GM12873 (cell line): ENCODE data around the gene SPATA20.

Experiments
- TF ChIP-seq, protein P1 (sequence below): IDR thresholded peaks from 2 replicates; pipeline ENCODE4 v1.5.1; 2012; ENCODE audit warnings: low read depth, mild to moderate bottlenecking, moderate library complexity, low read length, control low read depth; ENCODE audit not compliant: insufficient read depth; ENCODE audit errors: missing control alignments

Gene SPATA20

DNA sequence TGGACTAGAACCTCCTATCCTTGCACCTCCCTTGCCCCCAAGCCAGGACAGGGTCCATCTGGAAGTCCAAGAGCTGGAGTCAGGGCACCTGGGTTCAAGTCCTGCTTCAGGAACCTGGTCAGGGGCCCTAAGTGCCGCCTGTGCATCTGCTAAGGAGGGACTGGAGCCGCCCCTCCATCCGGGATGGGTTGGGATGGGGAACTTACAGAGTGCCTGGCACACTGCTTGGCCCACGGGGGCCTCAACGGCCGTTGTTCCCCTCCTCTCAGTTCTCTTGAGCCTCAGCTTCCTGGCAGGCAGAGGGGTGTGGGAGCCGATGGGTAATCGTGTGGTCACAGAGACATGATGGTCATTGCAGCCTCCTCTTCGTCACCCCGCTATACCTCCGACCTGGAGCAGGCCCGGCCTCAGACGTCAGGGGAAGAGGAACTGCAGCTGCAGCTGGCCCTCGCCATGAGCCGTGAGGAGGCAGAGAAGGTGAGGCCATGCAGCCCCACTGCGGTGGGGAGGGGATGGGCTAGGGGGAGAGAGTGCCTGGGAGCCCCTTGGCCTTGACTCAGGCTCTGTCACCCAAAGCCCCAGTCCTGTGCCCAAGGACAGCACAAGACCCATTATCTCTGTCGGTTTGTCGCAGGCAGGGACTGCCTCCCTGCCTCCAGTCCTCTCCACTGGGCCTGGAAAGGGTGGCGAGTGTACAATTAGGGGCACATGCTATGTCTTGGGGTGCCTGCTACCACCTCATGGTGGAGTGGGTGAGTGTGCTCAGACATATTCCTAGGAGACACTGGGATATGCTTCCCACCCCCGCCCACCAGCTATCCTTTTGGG, 9.0 kb upstream of the SPATA20 start:
- TF ChIP-seq, protein P1, sequence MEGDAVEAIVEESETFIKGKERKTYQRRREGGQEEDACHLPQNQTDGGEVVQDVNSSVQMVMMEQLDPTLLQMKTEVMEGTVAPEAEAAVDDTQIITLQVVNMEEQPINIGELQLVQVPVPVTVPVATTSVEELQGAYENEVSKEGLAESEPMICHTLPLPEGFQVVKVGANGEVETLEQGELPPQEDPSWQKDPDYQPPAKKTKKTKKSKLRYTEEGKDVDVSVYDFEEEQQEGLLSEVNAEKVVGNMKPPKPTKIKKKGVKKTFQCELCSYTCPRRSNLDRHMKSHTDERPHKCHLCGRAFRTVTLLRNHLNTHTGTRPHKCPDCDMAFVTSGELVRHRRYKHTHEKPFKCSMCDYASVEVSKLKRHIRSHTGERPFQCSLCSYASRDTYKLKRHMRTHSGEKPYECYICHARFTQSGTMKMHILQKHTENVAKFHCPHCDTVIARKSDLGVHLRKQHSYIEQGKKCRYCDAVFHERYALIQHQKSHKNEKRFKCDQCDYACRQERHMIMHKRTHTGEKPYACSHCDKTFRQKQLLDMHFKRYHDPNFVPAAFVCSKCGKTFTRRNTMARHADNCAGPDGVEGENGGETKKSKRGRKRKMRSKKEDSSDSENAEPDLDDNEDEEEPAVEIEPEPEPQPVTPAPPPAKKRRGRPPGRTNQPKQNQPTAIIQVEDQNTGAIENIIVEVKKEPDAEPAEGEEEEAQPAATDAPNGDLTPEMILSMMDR: no peak

DNA sequence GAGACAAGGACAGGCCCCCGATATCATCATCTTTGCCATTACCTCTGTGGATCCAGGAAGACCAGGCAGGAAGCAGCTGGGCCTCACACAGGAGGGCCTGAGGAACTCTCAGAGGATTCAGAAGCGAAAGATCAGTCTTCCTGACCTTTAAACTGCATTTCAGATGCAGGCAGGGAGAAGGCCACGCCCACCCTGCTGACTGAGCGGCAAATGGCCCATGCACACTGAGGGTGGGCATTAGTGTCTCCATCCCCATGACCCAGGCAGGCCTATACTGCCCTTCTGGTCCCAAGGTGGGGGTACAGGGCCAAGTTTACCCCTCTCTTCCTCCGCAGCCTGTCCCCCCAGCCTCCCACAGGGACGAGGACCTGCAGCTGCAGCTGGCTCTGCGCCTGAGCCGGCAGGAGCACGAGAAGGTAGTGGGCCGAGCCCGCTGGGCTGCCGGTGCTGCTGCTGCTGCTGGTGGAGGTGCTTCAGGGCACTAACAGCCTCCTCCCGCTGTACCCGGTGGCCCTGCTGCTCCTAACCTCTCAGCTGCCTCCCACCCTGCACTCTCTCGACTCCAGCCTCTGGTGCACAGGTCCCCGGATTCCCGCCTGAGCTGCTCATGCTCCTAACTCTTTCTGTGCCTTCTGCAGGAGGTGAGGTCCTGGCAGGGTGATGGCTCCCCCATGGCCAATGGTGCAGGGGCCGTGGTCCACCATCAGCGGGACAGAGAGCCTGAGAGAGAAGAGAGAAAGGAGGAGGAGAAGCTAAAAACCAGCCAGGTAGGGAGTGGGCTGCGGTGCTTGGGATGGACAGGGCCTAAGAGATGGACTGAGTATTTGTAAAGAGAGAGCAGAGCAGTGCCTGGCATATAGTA, 8.2 kb upstream of the SPATA20 start:
- TF ChIP-seq, protein P1: no peak

GRCh38 chr17:50539762-50540559, 7.0 kb upstream of the SPATA20 start:
- TF ChIP-seq, protein P1: no peak

DNA sequence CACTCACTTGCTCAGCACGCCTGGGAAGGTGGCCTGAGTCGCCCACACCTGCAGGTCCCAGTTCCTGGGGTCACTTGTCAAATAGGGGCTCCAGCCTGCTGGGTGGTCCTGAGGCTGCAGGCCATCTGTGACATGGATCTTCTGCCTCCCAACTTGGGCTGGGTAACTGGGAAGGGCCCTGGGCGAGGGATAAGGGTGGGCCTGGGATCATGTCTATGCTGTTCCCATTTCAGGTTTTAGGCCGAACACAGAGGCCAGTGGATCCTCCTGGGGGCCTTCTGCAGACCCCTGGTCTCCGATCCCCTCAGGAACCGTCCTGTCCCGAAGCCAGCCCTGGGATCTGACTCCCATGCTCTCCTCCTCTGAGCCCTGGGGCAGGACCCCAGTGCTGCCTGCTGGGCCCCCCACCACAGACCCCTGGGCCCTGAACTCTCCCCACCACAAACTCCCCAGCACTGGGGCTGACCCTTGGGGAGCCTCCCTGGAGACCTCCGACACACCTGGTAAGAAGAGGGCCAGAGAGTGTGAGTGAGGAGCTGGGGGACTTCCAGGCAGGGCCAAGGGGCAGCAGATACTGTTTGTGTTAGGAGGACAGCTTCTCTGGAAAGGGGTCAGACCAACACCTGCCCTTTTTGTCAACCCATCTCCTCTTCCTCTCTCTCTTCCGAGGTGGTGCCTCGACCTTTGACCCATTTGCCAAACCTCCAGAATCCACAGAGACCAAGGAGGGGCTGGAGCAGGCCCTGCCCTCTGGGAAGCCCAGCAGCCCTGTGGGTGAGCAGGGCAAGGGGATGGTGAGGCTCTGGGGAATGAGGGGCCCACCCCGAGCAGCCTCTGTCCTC, 6.2 kb upstream of the SPATA20 start:
- TF ChIP-seq, protein P1: no peak

- TF ChIP-seq, protein P1: no peak
Observed at GRCh38 chr17:50541402-50541715, 5.6 kb upstream of the SPATA20 start.

GRCh38 chr17:50541716-50542688, 5.0 kb upstream of the SPATA20 start:
- TF ChIP-seq, protein P1: peak; percentile 46
